NCI-H2107 (cell line): ENCODE measurements around the gene ZBP1.
"Not testable (repeated sequence)": the region's sequence is repeated elsewhere in the genome, so short reads cannot be mapped to it uniquely, and the experiment has no call there.

Source experiments
- DNase-seq: peaks from one replicate; lab custom pipeline; 2025; lab: John Stamatoyannopoulos, UW

Gene ZBP1

DNA sequence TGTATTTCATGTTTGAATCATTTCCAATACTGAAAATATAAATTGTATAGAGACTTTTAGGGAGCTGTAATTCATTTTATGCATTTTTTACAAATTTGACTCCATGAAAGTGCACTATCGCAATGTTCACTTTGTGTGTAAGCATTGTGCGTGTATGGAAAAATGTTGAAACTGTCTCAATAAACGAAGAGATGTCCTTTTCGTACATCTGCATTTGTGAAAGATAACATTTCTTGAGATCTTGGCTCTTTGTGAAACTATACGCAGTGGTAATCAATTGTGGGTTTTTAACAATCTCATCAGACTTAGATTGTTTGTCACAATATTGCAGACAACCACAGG lies 18.6 kb upstream of the ZBP1 start:
- DNase-seq, result no peak

GRCh38 chr20:57638173-57638894 lies 18.1 kb upstream of the ZBP1 start:
- no peak for DNase-seq

DNA sequence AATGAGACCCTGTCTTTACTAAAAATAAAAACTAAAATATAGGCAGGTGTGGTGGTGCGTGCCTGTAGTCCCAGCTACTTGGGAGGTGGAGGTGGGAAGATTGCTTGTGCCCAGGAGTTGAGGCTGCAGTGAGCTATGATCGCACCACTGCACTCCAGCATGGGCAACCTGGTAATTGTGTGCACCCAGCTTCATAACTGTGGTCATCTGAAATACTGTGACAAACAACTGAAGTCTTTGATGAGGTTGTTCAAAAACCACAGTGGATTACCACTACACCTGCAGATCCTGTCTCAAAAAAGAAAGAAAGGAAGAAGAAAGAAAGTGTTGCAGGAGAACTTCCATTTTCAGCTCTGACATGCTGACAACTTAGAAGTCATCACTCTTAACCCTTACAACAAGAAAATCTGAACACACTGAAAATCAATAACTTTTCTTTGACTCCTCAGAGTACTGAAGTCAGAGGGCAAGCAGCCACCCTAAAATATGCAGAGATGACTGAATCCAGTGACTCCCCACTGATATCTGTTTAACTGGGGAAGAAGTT lies 13.8 kb upstream of the ZBP1 start:
- no peak for DNase-seq

DNA sequence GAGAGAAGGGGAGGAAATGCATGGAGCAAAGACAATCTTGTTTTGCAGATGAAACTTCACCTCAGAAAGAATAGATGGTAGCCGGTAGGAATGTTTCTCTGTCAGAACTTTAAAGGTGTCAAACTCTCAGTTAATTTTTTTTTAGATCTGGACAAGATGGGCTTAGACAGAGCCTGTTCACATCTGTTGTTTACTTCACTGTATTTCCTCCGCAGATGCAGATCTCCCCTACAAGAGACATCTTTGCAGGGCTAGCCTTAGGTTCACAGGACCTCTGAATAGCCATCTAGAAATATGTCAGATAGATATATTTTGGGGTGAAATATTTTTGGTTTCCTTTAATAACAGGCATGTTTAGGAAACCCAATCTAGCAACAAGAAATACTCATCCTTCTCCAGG lies 12.1 kb upstream of the ZBP1 start:
- DNase-seq, result no peak

- DNase-seq, result no peak
These were observed 9.8 kb upstream of the ZBP1 start for GRCh38 chr20:57630061-57630460.

DNA sequence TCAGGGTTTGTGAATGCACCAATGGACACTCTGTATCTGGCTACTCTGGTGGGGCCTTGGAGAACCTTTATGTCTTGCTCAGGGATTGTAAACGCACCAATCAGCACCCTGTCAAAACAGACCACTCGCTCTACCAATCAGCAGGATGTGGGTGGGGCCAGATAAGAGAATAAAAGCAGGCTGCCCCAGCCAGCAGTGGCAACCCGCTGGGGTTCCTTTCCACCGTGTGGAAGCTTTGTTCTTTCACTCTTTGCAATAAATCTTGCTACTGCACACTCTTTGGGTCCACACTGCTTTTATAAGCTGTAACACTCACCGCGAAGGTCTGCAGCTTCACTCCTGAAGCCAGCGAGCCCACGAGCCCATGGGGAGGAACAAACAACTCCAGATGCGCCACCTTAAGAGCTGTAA lies 9.3 kb upstream of the ZBP1 start:
- DNase-seq, result not testable (repeated sequence)

GRCh38 chr20:57628962-57629308 lies 8.7 kb upstream of the ZBP1 start:
- DNase-seq, result not testable (repeated sequence)

- DNase-seq, result no peak
These were observed 8.1 kb upstream of the ZBP1 start for GRCh38 chr20:57628047-57628961.

DNA sequence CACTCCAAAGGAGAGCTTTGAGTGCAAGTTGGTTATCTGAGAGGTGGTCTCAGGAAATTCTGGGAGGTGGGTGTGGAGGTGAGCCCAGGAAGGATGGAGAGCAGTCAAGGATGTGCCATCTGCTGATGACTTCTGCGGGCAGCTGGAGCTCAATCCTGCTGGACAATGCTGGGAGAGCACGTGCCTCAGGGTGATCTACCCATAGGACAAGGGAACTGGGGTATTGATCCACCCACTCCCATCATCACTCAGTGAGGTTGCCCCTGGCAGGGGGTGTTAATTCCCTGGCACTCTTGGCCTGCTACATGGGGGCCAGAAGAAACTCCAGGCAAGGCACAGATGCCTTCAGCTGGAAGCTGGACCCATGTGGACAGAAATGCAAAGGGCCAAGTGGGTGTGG lies 7.1 kb upstream of the ZBP1 start:
- DNase-seq, result no peak

GRCh38 chr20:57625978-57626377 lies 5.8 kb upstream of the ZBP1 start:
- DNase-seq, result no peak

- DNase-seq, result no peak
These were observed 5.1 kb upstream of the ZBP1 start for GRCh38 chr20:57625181-57625958.

DNA sequence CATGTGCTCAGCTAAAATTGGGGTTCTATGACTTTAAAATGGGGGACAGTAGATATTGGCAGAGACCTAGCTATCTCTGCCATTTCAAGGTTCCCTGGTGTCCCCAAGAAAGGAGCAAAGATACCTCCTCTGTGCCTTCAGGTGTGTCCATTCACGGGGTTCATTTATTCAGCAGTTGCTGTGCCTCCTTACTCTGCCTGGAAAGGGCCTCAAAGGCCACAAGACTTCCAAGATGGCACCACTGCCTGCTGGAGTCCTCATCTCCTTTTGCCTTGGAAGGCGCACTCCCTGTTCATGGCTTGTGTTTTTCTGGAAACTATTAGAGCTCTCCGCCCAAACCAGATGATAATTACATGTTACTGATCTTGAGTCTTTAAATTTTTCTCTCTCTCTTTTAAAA lies 3.9 kb upstream of the ZBP1 start:
- no peak for DNase-seq

- DNase-seq, result no peak
These were observed 2.6 kb upstream of the ZBP1 start for GRCh38 chr20:57622579-57623381.

DNA sequence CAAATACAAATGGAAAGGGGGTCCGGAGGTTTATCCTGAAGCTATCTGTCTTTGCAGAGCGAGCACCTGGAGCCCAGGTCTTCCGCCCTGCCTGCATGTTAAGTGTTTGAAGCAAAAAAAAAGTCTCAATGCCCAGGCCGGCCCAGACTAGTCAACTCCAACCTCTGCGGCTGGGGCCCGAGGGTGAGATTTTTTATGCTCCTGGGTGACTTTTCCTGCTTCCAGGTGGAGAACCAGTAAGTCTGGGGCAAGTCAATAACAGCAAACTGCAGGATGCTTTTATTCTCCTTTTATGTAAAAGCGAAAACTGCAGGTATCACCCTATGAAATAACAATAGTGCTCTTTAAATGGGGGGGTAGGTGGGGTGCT lies 2.0 kb upstream of the ZBP1 start:
- DNase-seq, result no peak

DNA sequence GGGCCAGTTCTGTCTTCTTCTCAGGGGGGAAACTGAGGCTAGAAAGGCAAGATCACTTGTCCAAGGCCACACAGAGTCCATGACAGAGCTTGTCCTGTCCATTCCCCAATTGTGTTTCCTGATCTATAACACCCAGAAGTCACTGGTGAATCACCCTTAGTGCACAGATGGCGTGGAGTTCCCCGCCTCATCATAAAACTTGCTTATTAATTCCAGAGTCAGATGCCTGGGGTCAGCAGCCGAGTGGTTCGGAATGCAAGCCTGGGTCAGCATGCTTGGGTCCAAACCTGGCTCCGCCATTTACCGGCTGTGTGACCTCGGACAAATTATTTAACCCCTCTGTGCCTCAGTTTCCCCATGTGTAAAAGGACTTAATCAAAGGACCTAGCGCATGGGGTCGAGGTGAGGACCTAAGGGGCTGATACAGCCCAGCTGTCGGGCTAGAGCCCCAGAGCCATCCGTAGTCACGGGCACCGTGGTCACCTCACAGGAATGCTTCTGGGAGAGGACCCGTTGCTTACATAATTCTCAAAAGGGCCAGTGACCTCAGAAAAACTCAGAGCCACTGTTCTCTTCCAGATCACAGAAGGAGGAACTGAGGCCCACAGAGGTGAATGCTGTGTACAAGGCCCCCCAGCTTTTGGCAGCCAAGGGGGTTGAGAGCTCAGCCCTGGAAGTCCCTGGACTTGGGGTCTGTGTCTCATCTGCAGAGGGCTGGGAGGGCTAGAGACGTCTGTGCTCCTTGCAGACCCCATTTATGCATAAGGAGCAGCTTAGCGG lies 1.4 kb upstream of the ZBP1 start:
- no peak for DNase-seq

- DNase-seq, result no peak
These were observed 773 bp upstream of the ZBP1 start for GRCh38 chr20:57620999-57621398.

- DNase-seq, result no peak
These were observed 985 bp downstream of the ZBP1 start for GRCh38 chr20:57619051-57619831.

GRCh38 chr20:57618764-57619050 lies 1.5 kb downstream of the ZBP1 start:
- no peak for DNase-seq

DNA sequence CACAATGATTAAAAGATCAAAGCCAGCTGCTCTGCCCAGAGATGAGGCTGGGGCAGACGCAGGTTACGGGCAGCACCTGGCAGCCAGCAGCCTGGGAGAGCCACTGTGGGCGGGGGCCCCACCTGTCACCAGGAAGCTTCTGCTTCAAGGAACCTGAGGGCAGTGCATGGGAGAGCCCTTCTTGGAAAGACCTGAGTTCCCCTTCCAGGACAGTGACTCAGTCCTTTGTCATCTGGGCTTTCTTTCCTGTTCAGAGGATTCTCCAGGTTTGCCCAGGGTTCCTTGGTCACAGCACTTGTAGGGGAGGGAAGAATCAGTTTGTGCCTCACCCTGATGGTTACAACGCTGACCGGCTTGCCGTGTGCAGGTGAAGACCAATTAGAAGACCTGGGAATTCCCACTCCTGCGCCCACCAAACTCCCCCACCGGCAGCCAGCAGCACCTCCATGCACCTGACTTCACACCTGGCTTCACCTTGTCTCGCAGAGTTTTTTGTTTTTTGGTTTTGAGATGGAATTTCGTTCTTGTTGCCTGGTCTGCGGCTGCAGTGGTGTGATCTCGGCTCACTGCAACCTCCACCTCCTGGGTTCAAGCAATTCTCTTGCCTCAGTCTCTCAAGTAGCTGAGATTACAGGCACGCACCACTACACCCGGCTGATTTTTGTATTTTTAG lies 2.0 kb downstream of the ZBP1 start:
- no peak for DNase-seq
